GM23338 (cell line): ENCODE measurements around the gene ATF7.

Experiments used
- CREB1 ChIP-seq: fragments of 250-450 bp; sonication (Bioruptor Pico); IDR thresholded peaks from 2 replicates; pipeline ENCODE4 v1.5.0; 2020; ENCODE audit warnings: low read depth, mild to moderate bottlenecking, moderate library complexity
- CTCF ChIP-seq, 2 experiments: fragments of 200-600 bp in 1 of 2; sonication (generic) in 1 of 2; conservative IDR thresholded peaks; 2 replicates each; pipeline versions ENCODE4 v1.5.1 to v1.6.1; 2016 to 2017; ENCODE audit warnings: antibody characterized with exemption in 2 of 2, low read depth in 2 of 2, mild to moderate bottlenecking in 2 of 2, moderate library complexity in 1 of 2
- EZH2 ChIP-seq: fragments of 200-600 bp; sonication (generic); IDR thresholded peaks from one replicate; pipeline ENCODE4 v1.8.0; 2017; ENCODE audit warnings: antibody characterized with exemption, mild to moderate bottlenecking, low read depth; ENCODE audit not compliant: unreplicated experiment
- EZH2phosphoT487 ChIP-seq: fragments of 200-600 bp; sonication (generic); IDR thresholded peaks from one replicate; pipeline ENCODE4 v1.8.1; 2018; ENCODE audit warnings: antibody characterized with exemption; ENCODE audit not compliant: unreplicated experiment
- POLR2AphosphoS5 ChIP-seq: IDR thresholded peaks from 2 replicates; pipeline ENCODE4 v1.6.1; 2016; ENCODE audit warnings: antibody characterized with exemption, low read depth
- REST ChIP-seq: IDR thresholded peaks from one replicate; pipeline ENCODE4 v1.6.1; 2018; ENCODE audit warnings: antibody characterized with exemption; ENCODE audit not compliant: unreplicated experiment
- STAT1 ChIP-seq: IDR thresholded peaks from one replicate; pipeline ENCODE4 v1.6.1; 2016; ENCODE audit warnings: antibody characterized with exemption; ENCODE audit not compliant: unreplicated experiment
- ZNF114 ChIP-seq: fragments of 250-450 bp; sonication (Bioruptor Pico); IDR thresholded peaks from 2 replicates; pipeline ENCODE4 v1.5.0; 2020; ENCODE audit warnings: mild to moderate bottlenecking, moderate library complexity
- ZNF331 ChIP-seq: fragments of 250-450 bp; sonication (Bioruptor Pico); IDR thresholded peaks from 2 replicates; pipeline ENCODE4 v1.5.0; 2020; ENCODE audit warnings: low read depth, mild to moderate bottlenecking, moderate library complexity
- ZNF462 ChIP-seq: fragments of 250-450 bp; sonication (Bioruptor Pico); IDR thresholded peaks from 2 replicates; pipeline ENCODE4 v1.5.0; 2020; ENCODE audit warnings: mild to moderate bottlenecking, moderate library complexity

- TF ChIP-seq CTCF (conservative IDR thresholded peaks at IDR 0.05; ENCODE audit: low read depth in 2 of 2) = no peak
- TF ChIP-seq EZH2phosphoT487 = no peak
- TF ChIP-seq POLR2AphosphoS5 = no peak
- TF ChIP-seq EZH2 = no peak
- no peak for TF ChIP-seq REST
- no peak for TF ChIP-seq ZNF462 (CRISPR knock-in tag)
- no peak for TF ChIP-seq ZNF331 (CRISPR knock-in tag)
- no peak for TF ChIP-seq STAT1
- TF ChIP-seq ZNF114 = no peak
- no peak for TF ChIP-seq CREB1
Measured at GRCh38 chr12:53461591-53461990, 164.6 kb downstream of the ATF7 start.
